Stimulated activated CD8-positive, alpha-beta memory T cell treated with anti-CD3 and anti-CD28 coated beads, Interleukin-4, amount 100 ng/mL, for 1 hour (primary cell): ENCODE data around the gene CYBA.

Experiments used
- DNase-seq, 2 donors: peaks; one replicate each; pipeline ENCODE4 v3.0.0-alpha.2; 2020; ENCODE audit warnings: low read depth in 2 of 2, low spot score in 1 of 2

CYBA gene

DNA sequence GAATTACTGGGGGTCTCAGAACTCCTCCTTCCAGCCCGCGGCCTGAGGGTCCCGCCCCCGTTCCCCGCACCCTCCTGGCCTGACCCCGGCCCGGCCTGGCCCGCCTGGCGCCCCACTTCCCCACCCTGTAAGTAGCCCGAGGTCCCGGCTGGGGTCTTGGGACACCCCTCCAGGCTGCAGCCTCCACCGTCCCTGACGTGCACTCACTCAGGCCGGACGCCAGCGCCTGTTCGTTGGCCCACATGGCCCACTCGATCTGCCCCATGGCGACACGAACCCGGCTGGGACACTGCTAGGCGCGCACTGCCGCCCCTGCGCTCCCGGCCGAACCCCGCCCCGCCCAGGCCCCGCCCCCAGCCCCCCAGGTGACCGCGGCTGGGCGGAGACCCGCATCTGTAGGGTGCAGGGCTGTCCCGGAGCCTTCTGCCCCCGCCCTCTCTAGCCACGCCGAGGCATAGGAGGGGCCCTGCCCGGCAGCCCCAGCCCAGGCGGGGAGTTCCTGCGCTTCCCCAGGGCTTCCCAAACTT, at the start of gene CYBA:
TSS of gene CYBA (minus strand) at position 305 of the 527 bp plus-strand sequence. CDS start at position 265, 40 bp downstream.
- DNase-seq: peak; percentile 55 to 68

DNA sequence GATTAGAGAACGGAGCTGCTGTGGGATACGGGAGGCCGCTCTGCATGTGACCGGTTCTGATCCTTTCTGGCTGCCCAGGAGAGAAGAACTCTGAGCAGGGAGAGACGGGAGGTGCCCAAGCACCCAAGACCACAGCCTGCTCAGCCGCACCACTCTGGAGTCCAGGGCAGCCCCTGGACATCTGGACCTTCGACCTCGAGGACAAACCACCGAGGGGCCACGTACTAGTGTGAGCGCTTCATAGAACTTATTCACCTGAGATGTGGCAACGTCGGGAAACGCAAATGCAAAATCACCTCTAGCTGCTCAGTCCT, 49.4 kb upstream of the CYBA start:
- DNase-seq: no peak

DNA sequence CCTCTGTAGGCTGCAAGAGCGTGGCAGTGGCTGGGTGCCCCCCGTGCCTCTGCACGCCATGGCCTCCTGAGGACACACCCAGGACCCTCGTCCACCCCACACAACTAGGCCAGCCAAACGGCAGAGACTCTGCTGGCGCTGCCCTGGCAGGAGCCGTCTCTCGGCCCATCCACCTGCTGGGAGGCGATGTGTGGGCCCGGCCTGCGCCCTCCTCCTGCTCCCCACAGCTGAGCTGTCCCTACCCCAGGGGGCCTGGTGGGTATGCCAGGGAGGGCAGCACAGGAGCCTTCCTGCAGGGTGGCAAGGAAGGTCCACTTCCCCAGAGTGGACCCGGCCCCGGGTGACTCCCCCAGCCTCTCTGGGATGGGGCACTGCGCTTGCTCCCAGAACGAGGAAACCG, 48.3 kb upstream of the CYBA start:
- DNase-seq: no peak

DNA sequence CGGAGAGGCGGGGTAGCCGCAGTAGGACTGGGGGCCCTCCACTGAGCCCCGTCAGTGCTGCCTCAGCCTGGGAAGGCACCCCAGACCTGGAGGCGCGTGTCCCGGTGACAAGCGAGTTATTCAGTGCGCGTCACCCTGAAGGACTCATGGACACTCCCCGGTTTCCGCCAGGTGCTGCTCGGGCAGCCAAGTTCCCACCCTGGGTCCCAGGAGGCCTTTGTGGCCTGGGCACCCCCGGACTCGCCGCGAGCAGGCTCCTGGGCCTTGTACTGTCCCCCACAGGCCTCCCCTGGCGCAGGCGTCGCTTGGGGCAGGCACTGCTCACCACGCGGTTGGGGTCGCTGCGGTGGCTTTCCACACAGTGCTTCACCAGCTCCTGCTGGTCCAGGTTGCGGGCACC, 47.8 kb upstream of the CYBA start:
- no peak for DNase-seq

DNA sequence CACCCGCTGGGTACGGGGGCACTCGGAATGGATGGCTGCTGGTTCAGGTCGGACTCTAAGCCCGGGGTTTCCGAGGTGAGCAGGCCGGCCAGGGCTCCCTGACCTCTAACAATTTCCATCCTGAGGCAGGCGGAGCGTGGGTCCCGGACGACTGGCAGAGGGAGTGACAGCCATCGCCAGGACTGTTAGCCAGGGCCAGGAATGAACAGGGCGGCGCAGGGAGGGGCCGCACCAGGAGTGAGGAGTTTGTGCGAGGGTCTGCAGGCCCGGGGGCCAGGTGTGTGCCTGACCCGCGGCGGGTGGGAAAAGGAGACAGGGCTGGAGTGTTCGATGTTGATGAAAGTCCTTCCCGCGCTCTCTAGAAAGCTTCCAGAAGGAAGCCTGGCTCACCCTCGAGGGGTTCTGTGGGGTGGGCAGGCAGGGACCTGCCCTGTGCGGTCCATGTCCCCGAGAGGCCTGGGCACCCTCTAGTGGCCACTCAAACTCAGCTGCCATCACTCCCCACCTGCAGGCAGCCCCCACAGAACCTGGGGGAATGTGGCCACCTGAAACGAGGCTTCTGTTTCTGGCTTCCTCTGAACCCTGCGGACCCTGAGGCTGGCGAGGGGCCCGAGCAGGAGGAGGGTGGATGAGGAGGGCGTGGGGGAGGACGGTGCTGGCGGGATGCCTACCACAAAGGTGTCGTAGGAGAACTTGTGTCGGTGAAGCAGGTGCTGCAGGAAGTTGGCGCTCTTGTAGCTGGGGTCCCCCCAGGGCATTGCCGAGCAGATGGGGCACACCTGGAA, 47.2 kb upstream of the CYBA start:
- DNase-seq: no peak

DNA sequence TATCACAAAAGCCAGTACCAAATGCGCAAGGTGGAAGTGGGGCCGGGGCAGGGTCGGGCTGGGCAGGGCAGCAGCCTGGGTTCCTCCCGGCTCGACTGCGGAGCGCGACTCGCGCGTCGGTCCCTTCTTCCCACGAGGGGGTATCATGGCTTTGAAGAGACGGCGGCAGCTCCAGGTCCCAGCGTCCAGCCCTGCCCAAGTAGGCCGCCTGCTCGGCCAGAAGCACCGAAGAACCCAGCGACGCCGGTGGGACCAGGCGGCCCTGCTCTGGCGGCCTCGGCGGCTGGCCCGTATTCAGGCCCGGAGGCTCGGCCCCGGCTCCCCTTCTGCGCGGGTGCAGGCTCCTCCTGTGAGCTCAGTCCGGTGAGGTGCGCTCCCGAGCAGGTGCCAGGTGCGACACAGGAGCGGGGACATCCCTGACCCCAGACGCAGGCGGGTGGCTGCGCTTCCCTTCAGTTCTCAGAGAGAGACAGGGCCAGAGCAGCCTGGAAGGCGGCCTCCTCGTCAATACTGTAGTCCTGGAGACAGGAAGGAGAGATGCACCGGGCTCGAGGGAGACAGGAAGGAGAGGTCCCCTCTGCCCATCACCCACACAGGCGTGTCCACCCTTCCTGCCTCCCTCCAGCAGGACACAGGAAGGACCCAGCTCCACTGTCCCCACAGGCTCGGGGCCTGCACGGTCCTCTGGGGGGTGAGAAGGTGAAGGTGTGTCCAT, 46.4 kb upstream of the CYBA start:
- no peak for DNase-seq

DNA sequence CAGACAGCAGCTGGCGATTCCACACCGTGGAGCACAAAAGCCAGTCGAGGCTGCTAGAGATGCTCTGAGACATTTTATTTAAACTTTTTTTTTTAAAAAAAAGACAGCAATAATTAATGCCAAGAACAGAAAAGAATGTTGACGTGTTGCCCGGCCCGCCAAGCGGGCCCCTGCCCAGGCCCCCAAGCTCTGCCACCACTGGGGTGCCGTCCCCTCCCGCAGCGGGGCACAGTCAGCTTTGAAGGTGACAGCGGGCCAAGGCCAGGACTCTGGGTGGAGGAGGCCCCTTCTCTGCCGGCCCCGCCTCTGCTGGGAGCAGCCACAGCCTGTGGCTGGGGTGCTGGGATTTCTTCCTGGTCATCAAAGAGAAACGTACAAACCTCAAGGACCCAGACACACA, 45.6 kb upstream of the CYBA start:
- DNase-seq: no peak

DNA sequence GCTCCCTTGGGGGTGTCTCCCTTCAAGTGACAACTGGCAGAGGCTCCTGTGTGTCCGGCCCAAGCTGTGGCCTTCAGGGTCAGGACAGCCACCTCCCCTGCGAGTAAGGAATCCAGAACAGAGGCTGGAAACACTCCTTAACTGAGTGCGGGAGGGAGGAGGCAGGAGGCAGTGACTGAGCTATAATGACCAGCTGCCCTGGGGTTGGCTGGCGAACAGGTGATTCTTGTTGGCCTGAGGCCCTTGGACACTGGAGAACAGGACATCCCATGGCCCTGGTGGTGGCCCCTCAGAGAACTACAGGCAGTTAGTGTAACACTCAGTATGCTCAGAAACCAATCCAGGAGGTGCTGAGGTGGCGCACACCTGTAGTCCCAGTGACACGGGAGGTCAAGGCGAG, 44.9 kb upstream of the CYBA start:
- no peak for DNase-seq

DNA sequence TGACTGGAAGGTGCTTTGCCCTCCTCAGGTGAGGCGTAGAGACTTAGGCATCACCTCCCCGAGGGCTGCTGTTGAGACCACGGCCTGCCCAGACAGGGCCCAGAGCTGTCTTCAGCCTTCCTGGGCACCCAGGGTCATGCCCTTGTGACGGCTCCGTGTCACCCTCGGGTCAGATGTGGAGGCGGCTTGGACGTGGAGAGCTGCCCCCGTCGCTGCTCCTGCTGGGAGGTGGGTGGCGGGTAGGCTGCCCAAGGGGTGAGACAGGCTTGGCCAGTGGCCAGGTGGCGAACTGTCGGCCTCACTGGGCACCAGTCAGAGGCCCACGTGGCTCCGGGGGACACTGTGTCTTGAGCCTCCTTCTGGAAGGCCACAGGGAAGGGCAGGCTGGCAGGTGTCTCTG, 44.4 kb upstream of the CYBA start:
- no peak for DNase-seq

DNA sequence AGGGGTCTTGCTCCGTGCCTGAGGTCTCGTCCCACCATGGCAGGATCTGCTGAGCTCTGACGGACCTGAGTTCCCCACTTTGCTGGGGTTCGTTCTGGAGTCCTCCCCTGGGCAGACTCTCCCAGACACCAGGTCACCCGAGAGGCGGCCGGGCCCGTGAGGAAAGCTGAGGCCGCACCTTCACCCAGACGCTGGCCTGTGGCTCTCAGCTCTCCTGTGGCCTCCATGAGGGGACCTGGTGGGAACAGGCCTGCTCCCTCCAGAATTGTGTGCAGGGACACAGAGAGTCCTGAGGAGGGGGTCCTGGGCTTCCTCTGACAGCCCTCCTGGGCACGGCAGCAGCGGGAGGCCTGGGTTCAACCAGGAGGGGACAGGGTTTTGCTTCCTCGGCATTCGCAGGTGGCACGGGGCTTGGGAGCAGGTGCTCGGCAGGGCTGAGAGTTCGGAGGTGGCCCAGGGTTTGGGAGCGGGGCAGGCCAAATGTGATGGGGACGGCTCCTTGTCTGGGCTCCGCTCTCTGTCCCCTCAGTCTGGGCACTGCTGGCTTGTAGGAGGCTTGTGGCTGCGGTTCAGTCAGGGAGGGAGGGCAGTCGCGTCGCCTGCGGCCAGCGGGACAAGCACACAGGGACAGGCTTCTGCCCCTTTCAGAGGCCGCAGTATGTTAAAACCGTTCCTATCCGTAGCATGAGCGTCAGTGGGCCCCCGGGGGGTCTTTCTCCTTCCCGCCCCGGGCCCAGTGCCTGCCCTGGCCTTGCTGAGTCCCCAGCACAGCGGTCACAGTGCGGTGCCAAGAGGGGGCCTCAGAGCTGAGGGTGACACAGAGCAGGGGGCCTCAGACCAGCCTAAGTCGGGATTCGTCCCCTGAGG, 43.6 kb upstream of the CYBA start:
- DNase-seq: no peak

DNA sequence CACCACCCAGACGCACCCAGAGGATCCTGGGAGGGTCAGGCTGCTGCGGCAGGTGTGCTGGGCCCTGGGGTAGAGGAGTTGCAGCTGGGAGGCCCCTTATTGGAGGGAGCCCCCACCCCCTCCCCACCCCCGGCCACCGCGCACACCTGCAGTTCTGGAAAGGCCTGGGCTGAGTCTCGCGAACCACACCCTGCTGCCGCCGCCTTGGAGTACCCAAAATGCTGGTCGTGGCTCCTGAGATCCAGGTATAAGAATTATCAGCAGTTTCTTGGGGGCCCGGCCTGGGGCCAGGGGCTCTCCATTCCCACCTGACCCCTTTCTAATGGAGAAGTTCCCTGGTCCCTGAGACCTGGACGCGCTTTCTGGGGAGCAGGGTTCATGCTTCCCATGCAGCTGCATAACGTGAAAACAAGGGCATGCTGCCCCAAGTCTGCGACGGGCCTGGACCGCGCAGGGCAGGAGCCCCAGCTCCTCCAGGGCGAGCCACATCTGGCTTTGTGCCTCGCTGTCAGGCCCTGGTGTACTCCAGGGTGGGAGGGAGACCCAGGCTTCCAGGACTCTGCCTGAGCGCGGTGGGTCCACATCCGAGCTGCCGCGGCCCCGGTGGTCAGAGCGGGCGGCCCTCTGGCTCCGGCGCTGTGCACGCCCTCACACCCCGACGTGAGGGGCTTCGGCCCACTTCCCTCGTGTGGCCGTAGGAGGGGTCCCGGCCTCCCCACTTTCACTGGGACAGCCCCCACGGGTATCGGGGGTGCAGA, 42.7 kb upstream of the CYBA start:
- DNase-seq: no peak

DNA sequence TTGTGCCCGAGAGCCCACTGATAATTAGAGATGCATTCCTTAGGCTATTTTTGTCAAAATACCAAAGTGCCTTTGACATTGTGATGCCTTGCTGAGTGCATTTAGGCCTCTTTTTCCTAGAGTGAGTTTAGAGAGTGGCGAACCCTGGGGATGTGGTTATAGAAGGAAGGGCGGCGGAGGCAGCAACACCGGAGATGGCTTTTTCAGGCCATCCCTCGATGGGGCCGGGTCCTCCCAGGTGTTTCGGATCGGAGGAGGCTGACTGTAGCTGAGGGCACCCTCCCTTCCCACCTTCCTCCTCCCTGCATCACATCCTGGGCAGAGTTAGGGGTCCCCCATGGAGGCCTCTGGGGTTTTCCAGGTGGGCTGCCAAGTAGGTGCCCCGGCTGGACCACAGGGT, 42.0 kb upstream of the CYBA start:
- DNase-seq: no peak

DNA sequence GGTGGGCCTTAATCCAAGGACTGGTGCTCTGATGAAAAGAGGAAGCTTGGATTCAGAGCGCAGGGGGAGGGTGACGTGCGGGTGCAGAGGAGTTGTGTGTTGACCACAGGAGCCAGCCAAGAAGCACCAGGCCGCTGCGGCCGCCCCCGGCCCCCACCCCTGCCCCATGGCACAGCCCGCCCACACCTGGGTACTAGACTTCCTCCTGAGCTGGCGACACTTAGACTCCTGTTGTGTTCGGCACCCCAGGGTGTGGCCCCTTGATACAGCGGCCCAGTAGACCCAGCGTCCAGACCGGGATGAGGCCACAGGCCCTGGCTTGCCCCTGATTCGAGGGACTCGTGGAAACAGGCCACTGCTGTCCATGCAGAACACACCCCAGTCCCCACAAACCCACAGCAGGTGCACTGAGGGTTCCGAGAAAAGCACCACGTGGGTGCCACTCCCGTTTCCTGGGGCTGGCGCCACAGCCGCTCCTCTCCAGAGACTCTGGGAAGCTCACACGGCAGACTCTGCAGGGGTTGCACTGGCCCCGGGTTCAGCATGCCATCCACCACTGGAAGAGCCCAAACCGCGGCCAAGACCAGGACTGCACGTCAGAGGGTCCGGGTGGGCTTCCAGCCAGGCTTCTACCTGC, 41.2 kb upstream of the CYBA start:
- no peak for DNase-seq

DNA sequence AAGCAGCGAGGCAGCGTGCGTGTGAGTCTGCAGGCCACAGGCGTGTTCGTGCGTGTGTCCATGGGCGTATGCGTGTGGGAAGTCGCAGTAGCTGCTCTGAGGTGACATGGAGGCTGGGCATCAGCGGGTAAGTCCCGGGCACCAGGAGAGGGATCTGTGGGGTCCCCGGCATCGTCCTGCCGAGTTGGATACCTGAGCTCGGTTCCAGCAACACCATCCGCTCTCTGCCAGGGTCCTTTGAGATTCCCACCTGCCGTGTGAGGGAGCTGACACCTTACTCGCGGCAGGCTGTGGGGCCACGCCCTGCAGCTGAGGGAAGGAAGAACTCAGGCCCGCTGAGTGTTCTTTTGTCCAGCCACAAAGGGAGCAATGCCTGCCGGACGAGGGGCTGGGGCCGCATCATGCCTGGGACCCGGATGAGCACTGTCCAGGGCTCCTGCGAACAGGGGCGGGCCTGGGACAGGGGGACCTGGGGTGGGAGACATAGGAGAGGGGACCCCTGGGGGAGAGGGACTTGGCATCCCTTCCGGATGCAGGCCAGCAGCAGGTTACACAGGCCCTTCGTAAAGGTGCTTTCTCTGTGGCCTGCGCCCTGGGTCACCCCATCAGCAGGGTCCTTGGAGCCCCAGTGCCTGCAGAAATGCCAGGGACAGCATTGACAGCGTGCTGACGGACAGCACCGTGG, 40.4 kb upstream of the CYBA start:
- DNase-seq: no peak

DNA sequence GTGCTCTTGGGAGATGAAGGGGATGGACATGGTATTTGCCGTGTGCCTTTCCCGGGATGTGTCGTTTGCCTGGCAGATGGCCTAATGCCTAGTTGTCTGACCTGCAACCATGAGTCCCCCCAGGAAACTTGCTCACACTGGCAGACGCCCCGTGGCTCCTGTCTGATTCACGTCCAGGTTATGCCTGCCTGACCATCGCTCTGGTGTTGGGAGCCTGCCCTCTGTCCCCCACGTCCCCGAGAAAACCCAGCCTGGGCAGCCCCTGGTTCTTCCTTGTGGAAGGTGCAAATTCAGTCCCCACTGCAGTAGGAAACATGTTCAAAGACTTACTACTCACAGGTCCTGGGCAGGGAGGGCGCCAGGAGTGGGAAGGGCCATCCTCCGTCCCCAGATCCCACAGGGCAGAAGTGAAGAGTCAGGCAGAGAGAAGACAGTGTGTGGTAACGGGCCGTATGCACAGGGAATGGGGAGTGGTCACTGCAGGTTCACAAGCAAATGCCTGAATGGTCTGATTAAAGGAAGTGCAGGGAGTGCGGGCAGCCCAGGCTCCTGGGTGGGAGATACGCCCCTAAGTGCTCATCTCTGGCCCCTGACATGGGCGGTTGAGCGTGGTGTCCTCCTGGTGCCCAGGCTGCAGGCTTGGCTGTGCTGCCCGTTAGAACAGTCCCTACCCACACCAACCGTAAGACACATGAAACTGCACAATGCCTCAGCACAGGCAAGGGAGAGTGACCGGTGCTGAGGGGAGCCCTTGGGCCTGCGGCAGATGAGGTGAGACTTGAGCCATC, 39.7 kb upstream of the CYBA start:
- DNase-seq: no peak

DNA sequence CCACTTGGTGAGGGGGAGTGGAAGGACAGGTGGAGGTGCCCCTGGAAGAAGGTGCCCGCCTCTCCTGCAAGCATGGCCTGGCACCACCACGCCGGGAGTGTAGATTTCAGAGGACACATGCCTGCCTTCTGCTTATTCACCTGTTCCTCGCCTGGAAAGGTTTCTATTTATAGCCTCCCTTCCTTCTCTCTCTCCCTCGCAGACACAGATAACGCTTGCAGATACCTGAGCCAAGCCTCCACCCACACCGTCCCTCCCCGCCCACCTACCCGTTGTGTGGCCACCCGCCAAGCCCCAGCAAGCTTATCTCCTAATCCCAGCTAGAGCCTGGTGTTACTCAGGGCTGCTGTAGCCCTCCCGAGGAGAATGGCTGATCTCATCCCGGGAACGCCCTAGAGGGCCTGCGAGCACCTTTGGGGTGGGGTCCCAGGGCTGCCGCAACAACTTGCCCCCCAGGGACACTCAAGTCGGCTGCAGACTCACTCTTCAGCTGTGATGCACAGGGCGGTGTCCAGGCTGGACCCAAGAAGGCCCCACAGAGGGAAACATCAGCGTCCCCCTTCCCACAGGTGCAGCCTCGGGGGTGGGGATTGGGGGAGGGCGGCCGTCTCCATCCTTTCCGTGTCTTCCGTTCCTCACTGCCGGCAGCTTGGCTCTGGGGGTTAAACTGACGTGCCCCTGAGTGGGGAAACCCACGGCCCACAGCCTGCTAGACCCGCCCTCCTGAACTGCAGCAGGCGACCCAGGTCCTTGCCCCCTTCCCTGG, 37.3 kb upstream of the CYBA start:
- no peak for DNase-seq

DNA sequence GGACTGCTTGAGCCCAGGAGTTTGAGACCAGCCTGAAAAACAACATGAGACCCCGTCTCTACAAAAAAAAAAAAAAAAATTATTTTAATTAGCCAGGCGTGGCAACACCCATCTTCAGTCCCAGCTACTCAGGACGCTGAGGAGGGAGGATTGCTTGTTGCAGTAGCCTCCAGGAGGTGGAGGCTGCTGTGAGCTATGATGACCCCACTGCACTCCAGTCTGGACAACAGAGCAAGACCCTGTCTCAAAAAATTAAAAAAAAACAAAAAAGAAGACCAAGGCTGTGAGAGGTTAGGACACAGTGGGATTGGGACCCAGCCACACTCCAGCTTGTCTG, 36.8 kb upstream of the CYBA start:
- DNase-seq: no peak

DNA sequence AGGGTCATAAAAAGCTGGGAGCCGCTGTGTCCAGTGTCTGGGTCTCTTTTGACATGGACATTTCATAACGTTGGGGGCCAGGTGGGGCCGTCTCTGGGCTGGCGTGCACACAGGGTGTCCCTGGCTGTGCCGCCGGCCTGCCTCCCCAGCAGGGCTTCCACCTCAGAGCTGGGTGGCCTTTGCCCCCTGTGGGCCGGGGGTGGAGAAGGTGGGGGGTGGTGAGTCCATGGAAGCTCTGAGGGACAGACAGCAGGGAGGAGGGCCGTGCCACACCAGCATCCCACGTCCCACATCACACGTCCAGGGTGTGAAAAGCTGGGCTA, 36.4 kb upstream of the CYBA start:
- no peak for DNase-seq
